ENCODE data around the gene ACVR1C. TPM values are rescaled to one million over a fixed set of nuclear protein-coding genes. Genes with fewer than 3 reads are reported as not detected.

The ACVR1C gene
- total RNA-seq, 1 experiment from 2014 or later: 0.99 TPM

- intact Hi-C loops (cut with micrococcal nuclease; ENCODE audit: unreplicated experiment): no loop called here
- H3K27me3 Mint-ChIP-seq (ENCODE audit: unreplicated experiment): peaks cover 13% of the 10 kb centered on the region
These were observed 70.9 kb downstream of the ACVR1C start for GRCh38 chr2:157557770-157558169.

GRCh38 chr2:157540102-157540501 is 88.6 kb downstream of the ACVR1C start:
- no TSS peak for BruUV-seq (replicated peaks)
- Mint-ChIP-seq H3K27me3 (ENCODE audit: unreplicated experiment) (no peaks in the 10 kb centered on the region), H3K36me3 (ENCODE audit: insufficient read depth, unreplicated experiment) (no peaks in the 10 kb centered on the region), H3K4me1 (ENCODE audit: low read depth, unreplicated experiment) (no peaks in the 10 kb centered on the region), H3K4me3 (ENCODE audit: low read depth, unreplicated experiment) (no peak overlapping the region), H3K27ac (ENCODE audit: unreplicated experiment) (no peak overlapping the region), H3K9me3 (ENCODE audit: low read depth, unreplicated experiment) (no peaks in the 10 kb centered on the region)
- TF ChIP-seq CTCF (IDR thresholded peaks at IDR 0.05; ENCODE audit: unreplicated experiment): no peak
- CTCF ChIA-PET: no interaction called here
- DNase-seq: no peak
- intact Hi-C loops (cut with micrococcal nuclease; ENCODE audit: unreplicated experiment): no loop called here

More at GRCh38 chr2:157557770-157558169, 70.9 kb downstream of the ACVR1C start:
- CTCF ChIA-PET: no interaction called here
- no peak for TF ChIP-seq CTCF (IDR thresholded peaks at IDR 0.05; ENCODE audit: unreplicated experiment)
- Mint-ChIP-seq H3K27ac (ENCODE audit: unreplicated experiment) (no peak overlapping the region), H3K36me3 (ENCODE audit: insufficient read depth, unreplicated experiment) (no peaks in the 10 kb centered on the region), H3K4me1 (ENCODE audit: low read depth, unreplicated experiment) (no peaks in the 10 kb centered on the region), H3K9me3 (ENCODE audit: low read depth, unreplicated experiment) (no peaks in the 10 kb centered on the region), H3K4me3 (ENCODE audit: low read depth, unreplicated experiment) (no peak overlapping the region)
- DNase-seq: no peak
- no TSS peak for BruUV-seq (replicated peaks)

- Mint-ChIP-seq H3K4me1 (ENCODE audit: low read depth, unreplicated experiment) (no peaks in the 10 kb centered on the region), H3K27ac (ENCODE audit: unreplicated experiment) (no peak overlapping the region), H3K9me3 (ENCODE audit: low read depth, unreplicated experiment) (no peaks in the 10 kb centered on the region), H3K4me3 (ENCODE audit: low read depth, unreplicated experiment) (no peak overlapping the region), H3K36me3 (ENCODE audit: insufficient read depth, unreplicated experiment) (no peaks in the 10 kb centered on the region), H3K27me3 (ENCODE audit: unreplicated experiment) (no peaks in the 10 kb centered on the region)
- CTCF ChIA-PET: no interaction called here
- DNase-seq: no peak
- no TSS peak for BruUV-seq (replicated peaks)
- TF ChIP-seq CTCF (IDR thresholded peaks at IDR 0.05; ENCODE audit: unreplicated experiment): no peak
- intact Hi-C loops (cut with micrococcal nuclease; ENCODE audit: unreplicated experiment): no loop called here
These were observed 90.6 kb downstream of the ACVR1C start for GRCh38 chr2:157538064-157538463.

GRCh38 chr2:157536815-157537214 is 91.8 kb downstream of the ACVR1C start:
- BruUV-seq (replicated peaks): no TSS peak
- no peak for TF ChIP-seq CTCF (IDR thresholded peaks at IDR 0.05; ENCODE audit: unreplicated experiment)
- Mint-ChIP-seq H3K27ac (ENCODE audit: unreplicated experiment) (no peak overlapping the region), H3K4me1 (ENCODE audit: low read depth, unreplicated experiment) (no peaks in the 10 kb centered on the region), H3K27me3 (ENCODE audit: unreplicated experiment) (no peaks in the 10 kb centered on the region), H3K9me3 (ENCODE audit: low read depth, unreplicated experiment) (no peaks in the 10 kb centered on the region), H3K36me3 (ENCODE audit: insufficient read depth, unreplicated experiment) (no peaks in the 10 kb centered on the region), H3K4me3 (ENCODE audit: low read depth, unreplicated experiment) (no peak overlapping the region)
- CTCF ChIA-PET: no interaction called here
- intact Hi-C loops (cut with micrococcal nuclease; ENCODE audit: unreplicated experiment): no loop called here
- DNase-seq: no peak

Data from Calu3 (cell line).